Activated CD8-positive, alpha-beta memory T cell treated with anti-CD3 and anti-CD28 coated beads, Interleukin-2, amount 50 U/mL, for 24 hours (primary cell): Measurements from ENCODE around the gene C4orf50.
"Not testable (repeated sequence)": the region's sequence is repeated elsewhere in the genome, so short reads cannot be mapped to it uniquely, and the experiment has no call there.

ENCODE experiments used
- DNase-seq: peaks from one replicate; pipeline ENCODE4 v3.0.0-alpha.2; 2020; ENCODE audit errors: extremely low read depth

The C4orf50 gene

DNA sequence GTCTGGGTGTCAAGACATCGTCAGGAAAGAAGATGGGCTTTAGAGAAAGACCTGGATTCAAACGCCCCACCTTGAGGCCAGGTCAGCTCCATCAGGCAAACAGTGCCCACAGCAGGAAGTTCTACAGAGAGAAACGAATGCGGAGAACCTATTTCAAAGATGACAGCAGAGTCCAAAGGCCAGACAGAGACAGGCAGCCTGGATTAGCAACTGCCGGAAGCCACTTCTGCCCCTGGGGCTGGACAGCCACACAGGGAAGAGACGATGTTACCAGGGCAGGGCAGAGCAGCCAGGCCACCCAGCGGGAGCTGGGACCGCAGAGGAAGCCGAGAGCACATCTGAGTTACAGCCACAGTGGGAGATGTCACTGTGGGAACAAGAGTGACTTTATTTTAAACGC lies 1.2 kb downstream of the C4orf50 start:
- DNase-seq: no peak

DNA sequence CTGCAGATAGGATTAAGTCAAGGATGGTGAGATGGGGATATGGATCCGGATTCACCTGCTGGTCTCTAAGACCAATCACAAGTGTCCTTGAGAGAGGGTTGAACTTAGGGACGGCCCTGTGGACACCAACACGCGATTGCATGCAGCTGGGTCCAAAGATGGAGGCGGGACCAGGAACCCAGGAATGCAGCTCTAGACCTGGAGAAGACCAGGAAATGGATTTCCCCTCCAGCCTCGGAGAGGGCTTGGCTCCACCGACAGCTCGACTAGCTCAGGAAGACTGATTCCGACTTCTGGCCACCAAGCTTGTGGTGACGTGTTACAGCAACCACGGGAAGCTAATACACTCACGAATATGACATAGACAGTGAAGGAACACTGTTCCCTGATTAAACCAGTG lies 4.7 kb downstream of the C4orf50 start:
- no peak for DNase-seq

DNA sequence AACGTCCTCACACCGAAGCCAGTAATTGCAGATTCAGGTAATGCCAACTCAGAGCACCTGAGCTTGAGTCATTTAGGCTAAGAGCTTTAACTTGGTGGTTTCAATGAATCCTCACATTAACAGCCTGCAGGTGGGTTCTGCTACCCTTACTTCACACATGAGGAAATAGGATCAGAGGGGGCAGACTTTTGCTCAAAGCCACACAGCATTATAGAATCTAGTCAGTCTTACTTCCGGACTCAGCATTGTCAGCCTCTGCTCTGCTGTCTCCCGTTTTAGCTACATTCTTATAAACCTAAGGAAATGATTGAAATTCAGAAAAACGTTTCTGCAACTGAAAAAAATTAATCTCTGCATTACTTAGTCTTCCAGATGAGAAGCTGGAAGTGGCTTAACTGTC lies 6.0 kb downstream of the C4orf50 start:
- no peak for DNase-seq

DNA sequence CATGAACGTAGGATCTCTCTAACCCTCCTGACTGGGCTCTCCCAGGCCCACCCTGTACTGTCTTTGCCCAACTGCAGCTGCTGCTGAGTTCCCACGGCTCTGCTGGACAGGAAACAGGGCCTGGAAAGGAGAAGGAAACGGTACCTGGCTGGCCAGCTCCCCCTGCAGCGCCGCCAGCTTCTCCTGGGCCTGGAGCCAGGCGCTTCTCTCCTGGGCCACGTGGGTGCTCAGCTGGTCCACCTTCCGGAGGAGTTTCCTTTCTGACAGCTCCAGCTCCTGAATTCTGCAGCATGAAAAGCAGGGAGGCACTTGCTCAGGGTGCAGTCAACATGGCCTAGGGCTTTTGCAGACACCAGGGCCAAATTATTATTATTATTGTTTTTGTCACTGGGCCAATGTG lies 6.5 kb downstream of the C4orf50 start:
- no peak for DNase-seq

DNA sequence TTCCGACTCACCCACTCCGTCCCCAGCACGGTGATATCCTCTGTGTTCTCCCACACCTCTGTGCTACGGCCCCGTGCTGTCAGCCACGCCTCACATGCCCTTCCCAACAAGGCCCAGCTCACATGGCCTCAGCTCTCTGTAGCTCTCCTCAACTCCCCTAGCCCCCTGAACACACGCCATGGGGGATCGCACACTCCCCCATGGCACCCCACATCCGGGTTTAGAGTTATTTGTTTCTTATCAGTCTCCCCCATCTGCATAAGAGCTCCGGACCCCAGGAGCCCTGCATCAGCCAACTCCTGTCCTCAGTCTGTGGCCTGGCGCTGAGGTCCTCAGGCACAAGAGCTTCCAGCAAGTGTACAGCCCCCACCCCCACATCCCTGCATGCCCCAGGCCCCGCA lies 7.0 kb downstream of the C4orf50 start:
- no peak for DNase-seq

DNA sequence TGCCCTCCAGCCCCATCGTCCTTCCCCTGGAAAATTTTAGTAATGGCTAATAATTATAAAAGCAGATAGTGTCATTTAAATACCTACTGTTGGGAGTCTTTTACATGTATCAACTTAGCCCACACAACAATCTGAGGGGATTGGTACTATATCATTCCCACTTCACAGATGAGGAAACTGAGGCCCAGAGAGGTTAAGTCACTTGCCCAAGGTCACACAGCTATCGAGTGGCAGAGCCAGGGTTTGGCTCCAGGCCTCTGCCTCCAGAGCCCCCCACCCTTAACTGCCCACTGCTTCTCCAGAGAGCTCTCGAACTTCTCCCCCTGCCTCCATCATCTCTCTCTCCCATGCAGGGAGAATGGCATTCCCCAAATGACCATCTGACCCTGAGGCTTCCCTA lies 7.4 kb downstream of the C4orf50 start:
- no peak for DNase-seq

DNA sequence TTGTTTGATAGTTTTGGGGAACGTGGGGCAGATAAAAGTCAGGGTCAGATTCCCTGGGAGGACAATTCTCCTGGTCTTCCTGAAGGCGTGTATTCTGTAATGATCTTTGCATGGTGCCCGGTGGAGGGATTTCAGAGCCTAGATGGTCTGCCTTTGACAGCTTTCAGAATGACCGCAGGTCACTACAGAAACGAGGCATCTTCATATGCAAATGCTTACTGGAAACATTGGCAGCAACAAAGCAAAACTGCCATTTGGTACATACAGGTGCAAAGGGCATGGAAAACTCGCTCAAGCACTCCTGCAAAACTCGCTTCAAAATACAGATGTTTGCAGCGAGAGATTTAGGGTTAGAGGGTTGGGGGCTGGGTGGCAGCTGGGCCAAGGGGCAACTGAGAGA lies 8.8 kb downstream of the C4orf50 start:
- no peak for DNase-seq

DNA sequence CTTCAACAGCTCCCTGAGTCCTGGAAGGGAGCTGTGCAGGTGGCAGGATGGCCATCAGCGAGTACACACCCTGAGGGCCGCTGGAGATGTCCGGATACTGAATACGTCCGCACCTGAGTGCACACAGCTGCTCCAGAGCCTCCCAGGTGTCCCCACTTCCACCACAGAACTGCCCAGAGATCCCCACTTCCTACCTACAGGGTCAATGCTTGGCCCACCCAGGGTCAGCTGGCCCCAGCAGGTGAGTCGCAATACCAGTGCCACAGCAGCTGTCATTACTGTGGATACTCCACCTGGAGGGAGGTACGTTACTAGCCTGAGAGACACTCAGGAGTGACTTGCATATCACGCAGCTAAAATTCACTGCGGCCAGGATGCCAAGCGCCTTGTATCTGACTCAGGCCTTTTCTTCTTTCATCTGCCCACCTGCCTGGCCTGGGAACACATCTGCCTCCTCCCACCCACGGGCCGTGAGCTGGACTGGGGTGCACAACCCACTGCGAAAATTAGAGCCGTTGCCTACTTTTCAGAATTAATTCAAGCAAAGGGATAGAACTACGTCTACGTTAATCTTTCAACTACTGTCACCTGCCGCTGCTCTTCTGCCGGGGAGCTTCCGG lies 9.4 kb downstream of the C4orf50 start:
- no peak for DNase-seq

DNA sequence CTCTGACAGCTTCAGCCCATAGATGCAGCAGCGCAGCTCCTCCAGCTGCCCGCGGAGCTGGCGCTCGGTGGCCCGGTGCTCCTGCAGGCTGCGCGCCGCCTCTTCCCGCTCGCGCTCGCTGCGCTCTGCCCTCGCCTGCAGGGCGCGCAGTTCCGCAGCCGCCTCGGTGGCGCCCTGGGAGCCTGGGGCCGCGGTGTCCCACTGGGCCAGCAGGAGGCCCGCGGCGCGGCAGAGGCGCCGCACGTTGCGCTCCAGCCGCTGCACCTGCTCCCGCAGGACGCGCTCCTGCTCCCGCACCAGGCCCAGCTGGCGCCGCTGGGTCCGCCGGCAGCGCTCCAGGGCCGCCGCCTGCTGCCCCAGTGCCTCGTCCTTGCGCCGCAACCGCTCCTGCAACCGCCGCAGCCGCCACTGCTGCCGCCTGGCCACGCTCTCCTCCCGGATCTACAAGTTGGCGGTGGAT lies 10.1 kb downstream of the C4orf50 start:
- DNase-seq: no peak

DNA sequence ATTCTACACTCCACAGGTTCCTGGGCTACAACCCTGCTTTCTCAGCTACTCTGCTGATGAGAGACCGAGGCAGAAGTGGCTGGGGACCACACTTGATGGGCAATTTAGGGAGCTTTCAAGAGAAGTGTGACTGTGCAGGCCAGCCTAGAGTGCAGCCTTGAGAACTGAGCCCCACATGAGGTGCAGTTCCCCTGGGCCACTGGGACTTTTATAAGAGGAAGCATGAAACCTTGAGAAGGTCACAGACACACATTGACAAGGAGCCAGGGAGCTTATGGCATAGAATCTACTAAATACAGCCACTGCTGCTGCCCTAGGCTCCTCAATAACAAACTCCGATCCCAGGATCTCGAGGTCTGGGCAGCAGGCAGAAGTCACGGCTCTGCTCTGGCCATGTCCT lies 13.1 kb downstream of the C4orf50 start:
- DNase-seq: no peak

DNA sequence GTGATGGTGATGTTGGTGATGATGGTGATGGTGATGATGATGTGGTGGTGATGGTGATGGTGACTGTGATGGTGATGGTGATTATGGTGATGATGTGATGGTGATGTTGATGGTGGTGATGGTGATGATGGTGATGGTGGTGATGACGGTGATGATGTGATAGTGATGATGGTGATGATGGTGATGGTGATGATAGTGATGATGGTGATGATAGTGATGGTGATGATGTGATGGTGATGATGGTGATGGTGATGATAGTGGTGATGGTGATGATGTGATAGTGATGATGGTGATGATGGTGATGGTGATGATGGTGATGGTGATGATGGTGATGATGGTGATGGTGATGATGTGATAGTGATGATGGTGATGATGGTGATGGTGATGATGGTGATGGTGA lies 14.7 kb downstream of the C4orf50 start:
- not testable (repeated sequence) for DNase-seq

DNA sequence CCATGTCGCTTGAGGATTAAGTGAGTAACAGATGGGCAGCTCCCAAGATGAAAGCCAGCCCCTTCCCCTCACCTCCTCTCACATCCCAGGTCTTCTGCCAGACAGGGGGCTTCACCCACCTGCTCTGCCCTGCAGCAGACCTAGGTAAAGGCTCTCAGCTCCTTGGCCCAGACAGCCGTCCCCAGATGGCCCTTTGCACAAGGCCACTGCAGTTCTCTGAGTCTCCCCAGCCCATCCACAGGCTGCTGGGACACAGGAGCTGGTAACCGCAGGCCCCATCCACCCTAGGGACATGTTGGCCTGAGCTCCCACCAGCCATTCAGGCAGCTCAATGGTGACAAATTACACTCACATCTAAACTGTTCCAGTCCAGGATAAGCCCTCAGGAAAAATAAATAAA lies 15.3 kb downstream of the C4orf50 start:
- no peak for DNase-seq

DNA sequence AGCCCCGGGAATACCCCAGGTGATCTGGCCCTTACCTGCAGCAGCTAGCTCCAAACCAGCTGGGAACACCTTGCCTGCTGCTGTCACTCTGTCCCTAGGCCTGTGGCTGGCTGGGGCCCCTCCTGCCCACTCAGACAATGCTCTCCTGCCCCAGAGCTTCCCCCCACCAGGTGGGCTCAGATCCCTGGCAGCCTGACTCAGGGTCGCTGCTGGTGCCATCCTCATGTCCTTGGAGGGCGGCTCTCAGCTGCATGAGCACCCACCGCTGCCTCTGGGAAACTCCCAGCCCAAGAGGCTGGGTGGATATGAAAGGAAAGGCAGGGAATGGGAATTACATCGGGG lies 15.8 kb downstream of the C4orf50 start:
- no peak for DNase-seq

DNA sequence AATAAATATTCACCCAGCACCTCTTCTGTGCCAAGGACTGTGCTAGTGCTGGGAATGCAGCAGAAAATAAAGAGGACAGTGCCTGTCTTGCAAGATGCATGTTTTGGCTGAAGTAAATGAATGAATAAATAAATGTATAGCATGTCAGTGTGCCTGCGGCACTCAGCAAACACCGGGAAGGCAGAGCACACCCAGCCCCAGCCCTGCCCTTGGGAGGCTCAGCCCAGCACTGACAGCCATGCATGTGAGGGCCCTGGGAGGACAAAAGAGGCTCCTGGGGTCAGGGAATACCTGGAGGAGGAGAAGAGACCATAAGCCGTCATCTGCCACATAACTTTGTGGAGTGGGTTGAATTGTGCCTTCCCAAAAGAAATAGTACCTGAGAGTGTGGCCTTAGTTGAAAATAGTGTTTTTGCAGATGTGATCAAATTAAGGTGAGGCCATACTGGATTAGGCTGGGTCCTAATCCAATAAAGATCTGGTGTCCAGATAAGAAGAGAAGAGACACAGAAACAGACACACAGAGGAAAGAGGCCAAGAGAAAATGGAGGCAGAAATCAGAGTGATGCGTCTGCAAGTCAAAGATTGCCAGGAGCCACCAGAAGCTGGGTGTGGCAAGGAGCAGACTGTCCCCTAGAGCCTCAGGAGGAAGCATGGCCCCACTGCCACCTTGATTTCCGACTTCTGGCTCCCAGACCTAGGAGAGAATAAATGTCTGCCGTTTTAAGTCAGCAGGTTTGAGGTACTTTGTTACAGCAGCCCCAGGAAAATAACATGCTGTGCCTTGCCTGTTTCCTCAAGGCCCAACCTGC lies 16.3 kb downstream of the C4orf50 start:
- DNase-seq: no peak

DNA sequence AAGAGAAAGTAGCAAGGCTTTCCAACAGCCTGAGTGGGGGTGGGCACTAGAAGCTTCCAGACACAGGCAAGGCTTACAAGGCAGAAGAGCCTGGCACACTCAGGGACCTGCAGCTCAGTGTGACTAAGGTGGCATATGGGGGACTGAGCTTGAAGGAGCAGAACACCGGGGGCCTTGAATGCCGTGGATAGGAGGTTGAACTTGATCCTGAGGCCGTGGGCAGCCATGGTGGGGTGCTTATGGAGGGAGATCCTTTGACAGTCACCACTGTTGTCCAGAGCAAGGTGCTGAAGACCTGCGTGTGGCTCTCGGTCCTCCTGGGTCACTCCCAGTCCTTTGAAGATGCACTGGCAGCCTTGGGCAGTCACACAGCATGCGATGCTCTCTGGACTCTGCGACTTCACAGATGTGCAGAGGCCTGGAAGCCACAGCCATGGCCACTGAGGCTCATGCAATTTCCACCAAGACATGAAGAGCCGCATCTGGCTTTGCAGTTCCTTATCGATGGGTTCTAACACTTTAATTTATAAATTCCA lies 18.3 kb downstream of the C4orf50 start:
- no peak for DNase-seq

DNA sequence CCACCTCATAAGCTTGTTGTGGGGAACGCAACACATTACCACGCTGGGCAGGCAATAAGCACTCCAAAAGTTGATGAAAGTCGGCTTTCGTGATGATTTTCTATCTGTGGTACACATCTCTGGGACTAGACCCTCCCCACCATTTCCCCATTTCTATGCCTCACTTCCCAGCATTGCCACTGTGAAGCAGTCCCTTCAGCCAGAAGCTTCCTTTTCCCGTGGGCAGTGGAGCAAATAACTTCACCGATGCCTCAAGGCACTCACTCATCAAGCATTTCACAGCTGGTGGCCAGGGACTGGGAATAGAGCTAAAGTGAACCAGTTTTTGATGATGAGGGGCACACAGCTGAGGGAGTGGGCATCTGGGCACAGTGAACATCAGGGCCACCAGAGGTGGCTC lies 18.9 kb downstream of the C4orf50 start:
- DNase-seq: no peak

DNA sequence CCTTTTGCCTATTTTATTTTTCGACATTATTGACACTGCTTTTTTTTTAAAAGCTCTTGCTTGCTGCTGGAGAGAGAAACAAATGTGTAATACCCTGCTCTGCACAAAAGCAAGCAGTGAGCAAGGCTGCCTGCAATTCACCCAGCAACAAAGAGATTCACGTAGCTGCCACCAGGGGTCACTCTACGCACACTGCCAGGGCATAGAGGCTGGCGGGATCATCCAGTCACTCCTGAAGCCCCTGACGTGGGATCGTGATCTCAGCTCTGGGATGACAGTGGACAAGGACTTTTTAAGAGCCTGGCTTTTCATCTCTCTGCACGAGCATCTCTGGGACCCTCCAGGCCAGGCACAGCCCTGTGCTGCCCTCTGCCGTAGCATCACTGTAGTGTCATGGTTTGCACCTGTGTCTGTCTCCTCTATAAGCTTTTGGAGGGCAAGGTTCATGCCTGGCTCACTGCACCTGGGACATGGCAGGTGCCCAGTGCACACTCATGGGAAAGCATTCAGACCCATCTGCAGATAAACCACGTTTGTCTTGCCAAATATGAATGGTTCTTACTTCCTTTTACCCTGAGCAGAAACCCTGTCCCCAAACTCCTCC lies 19.8 kb downstream of the C4orf50 start:
- DNase-seq: no peak

DNA sequence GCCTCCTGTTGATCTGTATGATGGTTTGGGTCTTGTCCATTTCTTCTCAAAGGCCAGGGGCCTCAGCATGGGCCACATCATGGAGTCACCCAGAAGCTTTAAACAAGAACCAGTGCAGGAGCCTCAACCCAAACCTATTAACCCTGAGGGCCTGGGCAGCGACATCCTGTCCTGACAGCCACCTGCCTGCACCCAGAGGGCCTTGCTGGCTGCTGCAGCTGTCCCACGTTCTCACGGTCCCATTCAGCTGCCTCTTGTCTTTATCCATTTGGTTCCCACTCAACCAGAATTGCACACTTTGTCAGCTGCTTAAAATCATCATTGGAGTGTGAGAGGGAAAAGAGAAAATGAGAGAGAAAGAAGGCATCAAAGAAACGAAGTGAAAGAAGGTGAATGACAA lies 21.6 kb downstream of the C4orf50 start:
- DNase-seq: no peak

DNA sequence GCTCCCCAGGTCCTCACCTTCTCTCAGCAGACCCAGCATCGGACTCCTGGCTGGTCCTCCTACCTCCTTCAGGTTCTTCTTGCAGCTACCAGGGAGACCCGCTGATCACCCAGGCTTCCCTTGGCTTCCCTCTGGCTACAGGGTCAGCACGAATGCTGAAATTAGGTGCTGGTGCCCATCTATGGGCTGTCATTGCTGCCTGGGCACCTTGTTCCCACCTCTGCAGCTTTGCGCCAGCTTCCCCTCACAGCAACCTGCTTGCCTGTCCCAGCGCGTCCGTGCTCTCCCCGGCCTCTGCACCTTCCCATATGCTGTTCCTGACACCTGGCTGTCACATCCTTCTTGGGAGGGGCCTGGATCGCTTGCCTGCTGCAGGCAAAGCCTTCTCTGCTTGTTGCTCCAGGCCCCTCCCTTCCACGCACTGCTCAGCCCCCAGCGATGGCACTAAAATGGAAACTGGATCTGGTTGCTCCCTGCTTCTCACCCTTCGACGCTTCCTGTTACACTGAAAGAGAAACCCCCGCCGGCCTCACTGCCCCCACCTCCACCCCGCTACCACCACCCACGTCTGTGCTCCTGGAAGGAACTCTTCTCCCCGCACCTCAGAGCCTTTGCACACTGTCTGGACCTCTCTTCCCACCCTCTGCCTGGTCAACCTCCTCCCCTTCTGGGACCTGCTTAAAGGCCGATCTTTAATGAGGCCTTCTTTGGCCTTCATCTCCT lies 22.2 kb downstream of the C4orf50 start:
- no peak for DNase-seq

DNA sequence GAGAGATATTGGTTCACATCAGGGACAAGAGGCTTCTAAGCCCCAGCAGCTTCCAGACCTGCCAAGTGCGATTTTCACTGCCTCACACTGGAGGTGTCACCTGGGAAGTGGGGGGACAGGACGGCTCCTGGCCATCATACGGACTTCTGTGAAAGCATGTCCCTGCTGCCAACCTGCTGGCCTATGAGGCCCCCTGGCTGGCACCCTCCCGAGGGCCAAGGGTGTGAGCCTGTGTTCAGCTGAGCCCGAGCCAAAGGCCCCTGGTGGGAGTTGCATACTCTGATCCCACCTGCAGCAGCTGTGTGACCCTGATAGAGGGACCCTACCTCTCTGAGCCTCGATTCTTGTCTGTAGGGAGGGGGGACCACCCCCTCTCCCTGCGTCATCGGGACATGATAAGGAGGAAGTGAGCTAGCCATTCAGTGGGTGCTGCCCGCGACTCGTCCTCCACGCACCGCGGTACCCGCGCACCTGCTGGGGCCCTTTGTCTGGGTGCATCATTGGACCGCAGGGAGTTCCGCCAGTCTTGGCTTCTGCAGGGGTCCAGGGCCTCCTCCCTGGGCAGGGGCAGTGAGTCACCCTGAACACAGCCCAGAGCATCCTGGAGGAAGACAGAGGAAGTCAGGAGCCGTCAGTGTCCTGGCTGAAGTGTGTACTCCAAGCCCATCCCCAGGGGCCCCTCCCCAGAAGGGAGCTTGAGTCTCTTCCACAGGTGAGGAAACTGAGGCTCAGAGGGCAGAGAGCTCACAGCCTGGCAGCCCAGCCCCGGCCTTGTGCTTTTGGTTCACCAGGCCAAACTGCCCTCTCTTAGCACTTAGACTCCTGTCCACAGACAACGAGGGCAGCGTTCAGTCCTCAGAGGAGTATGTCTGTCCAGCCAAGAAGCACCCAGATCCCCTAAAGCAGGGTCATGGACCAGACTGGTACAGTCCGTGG lies 24.1 kb downstream of the C4orf50 start:
- DNase-seq: no peak

DNA sequence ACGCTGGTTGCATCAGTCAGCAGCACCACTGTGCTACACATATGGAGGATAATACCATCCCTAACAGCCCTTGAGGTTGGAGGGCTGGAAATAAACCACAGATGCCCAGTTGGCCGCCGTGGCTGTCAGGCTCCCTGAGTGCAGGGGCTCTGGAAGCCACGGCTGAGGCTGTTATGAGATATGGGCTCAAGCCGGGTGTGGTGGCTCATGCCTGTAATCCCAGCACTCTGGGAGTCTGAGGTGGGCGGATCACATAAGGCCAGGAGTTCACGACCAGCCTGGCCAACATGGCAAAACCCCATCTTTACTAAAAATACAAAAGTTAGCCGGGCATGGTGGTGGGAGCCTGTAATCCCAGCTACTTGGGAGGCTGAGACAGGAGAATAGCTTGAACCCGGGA lies 24.9 kb downstream of the C4orf50 start:
- DNase-seq: not testable (repeated sequence)
